ENCODE data around the gene ATP10A. TPM values are rescaled to one million over a fixed set of nuclear protein-coding genes. Genes with fewer than 3 reads are reported as not detected.

ATP10A gene
- total RNA-seq, 2 experiments from 2014 or later, result 20.5 to 22.4 TPM

- Mint-ChIP-seq H3K27me3 (no peaks in the 10 kb centered on the region), H3K9me3 (ENCODE audit: low read depth) (peaks cover 2% of the 10 kb centered on the region), H3K4me3 (no peak overlapping the region), H3K27ac (no peak overlapping the region), H3K4me1 (no peaks in the 10 kb centered on the region), H3K36me3 (ENCODE audit: low read depth) (peaks cover 43% of the 10 kb centered on the region)
- ChIA-PET CTCF (no interaction called here), POLR2A (no interaction called here)
- ATAC-seq, result no peak
- intact Hi-C loops (cut with DNase I, micrococcal nuclease), result no loop called here
- no peak for DNase-seq
Measured at GRCh38 chr15:25678500-25678855, 184.6 kb downstream of the ATP10A start.

DNA sequence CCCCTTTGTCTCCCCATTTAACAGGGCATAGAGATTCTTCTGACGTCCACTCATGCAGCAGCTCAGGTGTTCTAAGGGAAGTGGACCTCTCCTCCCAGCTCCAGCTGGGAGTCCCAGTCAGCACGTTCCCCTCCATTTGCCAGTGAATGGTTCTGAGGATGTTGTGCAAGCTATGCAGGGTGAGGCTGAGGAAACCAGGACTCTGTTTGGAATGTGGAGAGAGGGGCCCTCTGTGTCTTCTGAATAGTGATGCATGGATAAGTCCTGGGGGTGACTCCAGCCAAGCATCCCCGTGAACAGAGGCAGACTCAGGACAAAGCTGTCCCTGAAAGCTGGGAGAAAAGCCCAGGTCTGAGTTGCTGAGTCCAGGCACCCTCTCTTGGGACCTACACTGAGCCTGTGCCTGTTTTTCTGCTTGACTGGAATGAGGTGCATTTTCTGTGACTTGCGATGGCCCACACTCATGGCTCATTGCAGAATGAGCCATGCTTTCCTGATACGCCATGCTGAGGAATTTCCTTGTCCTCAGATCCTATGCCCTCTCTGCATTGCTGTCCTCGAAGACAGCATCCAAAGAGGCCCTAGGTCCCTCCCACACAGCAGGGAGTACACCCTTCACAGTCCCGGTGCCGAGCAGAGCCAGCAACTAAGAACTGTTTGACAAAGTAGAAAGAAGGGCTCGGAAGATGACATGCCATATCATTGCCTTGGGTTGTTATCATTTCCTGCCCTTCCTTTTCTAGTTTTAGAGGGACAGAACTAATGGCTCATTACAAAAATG is 185.2 kb downstream of the ATP10A start:
- POLR2A ChIA-PET, result no interaction called here
- H3K36me3 Mint-ChIP-seq (ENCODE audit: low read depth), result peaks cover 38% of the 10 kb centered on the region
- CTCF ChIA-PET, result no interaction called here

GRCh38 chr15:25676070-25676469 is 187.1 kb downstream of the ATP10A start:
- H3K4me1 Mint-ChIP-seq, result no peaks in the 10 kb centered on the region
- ATAC-seq (no peak), DNase-seq (no peak)
- intact Hi-C loops (cut with DNase I, micrococcal nuclease), result no loop called here
- peaks cover 25% of the 10 kb centered on the region for H3K36me3 Mint-ChIP-seq (ENCODE audit: low read depth)
- H3K4me3 Mint-ChIP-seq, result no peak overlapping the region
- peaks cover 4% of the 10 kb centered on the region for H3K9me3 Mint-ChIP-seq (ENCODE audit: low read depth)
- ChIA-PET CTCF (no interaction called here), POLR2A (no interaction called here)
- H3K27ac Mint-ChIP-seq, result no peak overlapping the region
- peaks cover 4% of the 10 kb centered on the region for H3K27me3 Mint-ChIP-seq

More for the DNA sequence above, 185.2 kb downstream of the ATP10A start:
- Mint-ChIP-seq H3K9me3 (ENCODE audit: low read depth) (peaks cover 2% of the 10 kb centered on the region), H3K27me3 (no peaks in the 10 kb centered on the region), H3K4me3 (no peak overlapping the region), H3K27ac (no peak overlapping the region), H3K4me1 (no peaks in the 10 kb centered on the region)
- no peak for ATAC-seq
- intact Hi-C loops (cut with DNase I, micrococcal nuclease), result no loop called here
- DNase-seq, result no peak

- peaks cover 11% of the 10 kb centered on the region for H3K27me3 Mint-ChIP-seq
- H3K4me3 Mint-ChIP-seq, result no peak overlapping the region
- DNase-seq, result no peak
- no peaks in the 10 kb centered on the region for H3K4me1 Mint-ChIP-seq
- H3K36me3 Mint-ChIP-seq (ENCODE audit: low read depth), result peaks cover 21% of the 10 kb centered on the region
- ChIA-PET CTCF (no interaction called here), POLR2A (no interaction called here)
- peaks cover 4% of the 10 kb centered on the region for H3K9me3 Mint-ChIP-seq (ENCODE audit: low read depth)
- intact Hi-C loops (cut with DNase I, micrococcal nuclease), result no loop called here
- no peak for ATAC-seq
- H3K27ac Mint-ChIP-seq, result no peak overlapping the region
Measured at GRCh38 chr15:25675396-25675795, 187.7 kb downstream of the ATP10A start.

DNA sequence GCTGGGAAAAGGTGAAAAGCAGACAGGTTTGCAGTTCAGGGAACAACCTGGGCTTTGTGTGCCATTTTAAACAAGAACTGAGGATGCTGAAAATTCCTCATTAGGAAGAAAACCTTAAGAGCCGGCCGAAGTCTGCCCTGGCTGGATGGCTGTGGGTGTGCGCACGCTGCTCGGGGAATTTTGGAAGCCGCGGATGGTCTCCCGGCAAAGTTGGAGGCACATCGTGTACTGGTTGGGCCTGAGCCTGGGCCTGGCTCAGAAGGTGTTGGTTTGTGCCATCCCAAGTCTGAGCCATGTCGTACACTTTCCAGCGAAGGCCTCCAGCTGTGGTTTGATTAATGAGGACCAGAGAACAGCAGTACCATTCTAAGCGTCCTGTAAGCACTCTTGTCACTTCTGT is 188.2 kb downstream of the ATP10A start:
- Mint-ChIP-seq H3K27me3 (peaks cover 12% of the 10 kb centered on the region), H3K4me1 (no peaks in the 10 kb centered on the region), H3K27ac (no peak overlapping the region), H3K9me3 (ENCODE audit: low read depth) (peaks cover 4% of the 10 kb centered on the region), H3K36me3 (ENCODE audit: low read depth) (peaks cover 16% of the 10 kb centered on the region), H3K4me3 (no peak overlapping the region)
- no peak for ATAC-seq
- ChIA-PET CTCF (no interaction called here), POLR2A (no interaction called here)
- intact Hi-C loops (cut with DNase I, micrococcal nuclease), result no loop called here
- DNase-seq, result no peak

- Mint-ChIP-seq H3K9me3 (ENCODE audit: low read depth) (peaks cover 4% of the 10 kb centered on the region), H3K27me3 (peaks cover 14% of the 10 kb centered on the region), H3K36me3 (ENCODE audit: low read depth) (peaks cover 12% of the 10 kb centered on the region), H3K27ac (no peak overlapping the region), H3K4me3 (no peak overlapping the region), H3K4me1 (no peaks in the 10 kb centered on the region)
- ChIA-PET POLR2A (no interaction called here), CTCF (no interaction called here)
- intact Hi-C loops (cut with DNase I, micrococcal nuclease), result no loop called here
- ATAC-seq (no peak), DNase-seq (no peak)
Measured at GRCh38 chr15:25673972-25674371, 189.2 kb downstream of the ATP10A start.

DNA sequence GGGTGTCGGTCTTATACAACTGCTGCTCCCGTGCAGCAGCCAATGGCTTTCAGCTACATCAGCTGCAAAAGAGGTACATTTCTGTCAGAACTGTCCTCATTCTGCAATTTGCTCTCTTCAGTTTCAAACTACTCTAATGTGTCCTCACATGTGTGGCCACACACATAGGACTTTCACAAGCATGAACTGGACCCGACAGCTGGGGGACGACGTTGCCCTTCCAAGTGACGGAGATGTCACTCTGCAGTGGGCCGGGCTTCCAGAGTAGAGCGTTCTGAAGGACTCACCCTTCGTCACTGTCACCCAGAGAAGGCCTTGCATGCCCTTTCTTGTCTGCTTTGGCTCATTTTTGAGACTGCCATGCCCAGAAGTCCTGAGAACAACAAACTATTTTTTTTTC is 189.8 kb downstream of the ATP10A start:
- no peaks in the 10 kb centered on the region for H3K4me1 Mint-ChIP-seq
- intact Hi-C loops (cut with DNase I, micrococcal nuclease), result no loop called here
- peaks cover 14% of the 10 kb centered on the region for H3K27me3 Mint-ChIP-seq
- peaks cover 4% of the 10 kb centered on the region for H3K9me3 Mint-ChIP-seq (ENCODE audit: low read depth)
- no peak overlapping the region for H3K4me3 Mint-ChIP-seq
- ATAC-seq, result no peak
- H3K36me3 Mint-ChIP-seq (ENCODE audit: low read depth), result peaks cover 6% of the 10 kb centered on the region
- H3K27ac Mint-ChIP-seq, result no peak overlapping the region
- DNase-seq, result no peak
- POLR2A ChIA-PET, result no interaction called here
- CTCF ChIA-PET, result no interaction called here

DNA sequence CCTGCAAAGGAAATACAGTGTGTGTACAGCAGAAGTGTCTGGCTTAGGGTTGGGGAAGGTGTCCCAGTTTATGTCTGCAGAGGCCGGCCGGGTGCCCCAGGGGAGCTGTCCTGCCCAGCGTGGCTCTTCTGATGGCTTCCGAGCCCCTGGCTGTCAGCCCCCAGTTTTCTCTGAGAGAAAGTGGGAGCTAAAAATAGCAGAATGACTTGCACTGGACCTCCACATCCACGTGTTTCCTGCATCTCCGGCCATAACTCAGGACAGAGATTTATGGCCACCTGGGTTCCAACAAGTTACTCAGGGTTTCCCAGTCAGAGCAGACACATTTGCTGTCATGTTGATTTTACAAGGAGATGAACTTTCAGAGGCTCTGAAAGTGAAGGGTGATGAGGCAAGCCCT is 192.0 kb downstream of the ATP10A start:
- Mint-ChIP-seq H3K9me3 (ENCODE audit: low read depth) (peaks cover 4% of the 10 kb centered on the region), H3K27me3 (peaks cover 16% of the 10 kb centered on the region), H3K36me3 (ENCODE audit: low read depth) (no peaks in the 10 kb centered on the region), H3K4me1 (no peaks in the 10 kb centered on the region), H3K27ac (no peak overlapping the region), H3K4me3 (no peak overlapping the region)
- CTCF ChIA-PET, result interaction anchor here (0.5 kb wide), 1 partner anchor 326 kb away, joined by 3 read pairs; no protein-coding TSS in a partner anchor
- intact Hi-C loops (cut with DNase I, micrococcal nuclease), result no loop called here
- DNase-seq (no peak), ATAC-seq (no peak)
- POLR2A ChIA-PET, result no interaction called here

- no peak overlapping the region for H3K27ac Mint-ChIP-seq
- DNase-seq (no peak), ATAC-seq (no peak)
- no peak overlapping the region for H3K4me3 Mint-ChIP-seq
- H3K27me3 Mint-ChIP-seq, result peaks cover 16% of the 10 kb centered on the region
- no peaks in the 10 kb centered on the region for H3K36me3 Mint-ChIP-seq (ENCODE audit: low read depth)
- peaks cover 4% of the 10 kb centered on the region for H3K9me3 Mint-ChIP-seq (ENCODE audit: low read depth)
- intact Hi-C loops (cut with DNase I, micrococcal nuclease), result no loop called here
- no peaks in the 10 kb centered on the region for H3K4me1 Mint-ChIP-seq
- POLR2A ChIA-PET, result no interaction called here
- CTCF ChIA-PET, result no interaction called here
Measured at GRCh38 chr15:25670621-25671020, 192.5 kb downstream of the ATP10A start.

DNA sequence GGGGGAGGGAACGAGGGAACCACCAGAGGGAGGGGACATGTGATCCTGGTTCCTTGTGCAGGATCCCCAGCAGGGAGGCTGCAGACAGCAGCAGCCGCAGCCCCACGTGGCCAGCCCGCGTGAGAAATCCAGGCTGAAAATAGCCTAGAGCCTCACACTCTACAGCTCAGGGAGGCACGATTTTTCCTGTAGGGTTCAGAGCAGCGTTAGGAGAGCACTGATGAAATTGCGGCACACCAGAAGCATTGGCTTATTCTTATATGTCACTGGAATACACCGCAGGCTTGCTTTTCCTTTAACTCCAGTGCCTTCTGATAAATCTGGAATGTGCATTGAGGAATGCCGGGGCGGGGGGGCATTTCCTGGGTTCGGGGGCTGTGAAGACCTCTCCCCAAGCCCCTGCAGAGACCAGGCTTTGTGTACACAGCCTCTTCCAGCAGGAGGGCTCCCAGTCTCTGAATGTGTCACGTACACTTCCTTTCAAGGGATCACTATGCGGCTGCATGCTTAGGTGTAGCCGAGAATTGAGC is 193.0 kb downstream of the ATP10A start:
- Mint-ChIP-seq H3K9me3 (ENCODE audit: low read depth) (peaks cover 2% of the 10 kb centered on the region), H3K4me1 (no peaks in the 10 kb centered on the region), H3K4me3 (no peak overlapping the region), H3K27me3 (peaks cover 18% of the 10 kb centered on the region), H3K27ac (no peak overlapping the region), H3K36me3 (ENCODE audit: low read depth) (no peaks in the 10 kb centered on the region)
- ChIA-PET CTCF (interaction anchor here (0.9 kb wide), 1 partner anchor 257 kb away, joined by 3 read pairs; no protein-coding TSS in a partner anchor), POLR2A (no interaction called here)
- intact Hi-C loops (cut with DNase I, micrococcal nuclease), result no loop called here
- DNase-seq, result no peak
- no peak for ATAC-seq

- no peak for DNase-seq
- no peak for ATAC-seq
- Mint-ChIP-seq H3K9me3 (ENCODE audit: low read depth) (peaks cover 2% of the 10 kb centered on the region), H3K4me3 (no peak overlapping the region), H3K36me3 (ENCODE audit: low read depth) (no peaks in the 10 kb centered on the region), H3K27me3 (peaks cover 21% of the 10 kb centered on the region), H3K27ac (no peak overlapping the region), H3K4me1 (no peaks in the 10 kb centered on the region)
- ChIA-PET POLR2A (no interaction called here), CTCF (interaction anchor here (0.7 kb wide), 1 partner anchor 172 kb away, joined by 4 read pairs; no protein-coding TSS in a partner anchor)
- intact Hi-C loops (cut with DNase I, micrococcal nuclease), result no loop called here
Measured at GRCh38 chr15:25668901-25669300, 194.2 kb downstream of the ATP10A start.

DNA sequence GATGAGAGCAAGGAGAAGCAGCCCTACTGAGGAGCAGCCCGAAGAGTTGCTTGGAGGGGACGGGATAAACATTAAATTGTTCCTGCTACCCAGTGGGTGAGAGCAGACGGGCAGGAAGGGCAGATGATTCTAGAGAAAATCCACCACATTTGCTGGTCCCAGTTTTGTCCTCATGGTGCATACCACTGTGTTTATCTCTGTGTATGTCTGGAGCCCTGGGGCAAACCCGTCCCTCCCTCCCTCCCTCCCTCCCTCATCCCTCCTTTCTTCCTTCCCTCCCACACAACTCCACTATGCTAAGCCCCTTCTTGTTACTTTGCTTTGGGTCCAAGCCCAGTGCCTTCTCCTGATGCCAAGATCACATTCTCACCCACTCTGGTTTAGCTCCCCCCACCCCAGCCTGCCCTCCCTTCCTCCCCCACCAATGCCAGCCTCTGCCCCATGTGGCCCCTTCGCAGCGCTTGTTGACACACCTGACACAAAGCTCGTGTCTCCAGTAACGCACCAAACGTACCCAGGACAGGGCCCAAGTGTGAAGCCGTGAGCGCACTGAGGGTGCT is 194.8 kb downstream of the ATP10A start:
- Mint-ChIP-seq H3K4me3 (no peak overlapping the region), H3K36me3 (ENCODE audit: low read depth) (no peaks in the 10 kb centered on the region), H3K27me3 (peaks cover 21% of the 10 kb centered on the region), H3K27ac (no peak overlapping the region), H3K9me3 (ENCODE audit: low read depth) (peaks cover 2% of the 10 kb centered on the region), H3K4me1 (no peaks in the 10 kb centered on the region)
- no peak for DNase-seq
- intact Hi-C loops (cut with DNase I, micrococcal nuclease), result no loop called here
- ATAC-seq, result no peak
- ChIA-PET CTCF (no interaction called here), POLR2A (no interaction called here)
